Erythroblast (primary cell): ENCODE results near the gene CTIF.

ENCODE experiments used
- DNase-seq, 2 experiments: peaks; one replicate each; lab custom pipeline; 2025; lab: John Stamatoyannopoulos, UW
- GATA1 ChIP-seq: IDR thresholded peaks from 2 replicates; pipeline ENCODE4 v1.6.1; 2011; ENCODE audit warnings: low read depth, mild to moderate bottlenecking, control low read depth, low read length, moderate library complexity
- POLR2A ChIP-seq: IDR thresholded peaks from 2 replicates; pipeline ENCODE4 v1.6.1; 2011; ENCODE audit warnings: mild to moderate bottlenecking, low read length

The CTIF gene

GRCh38 chr18:48616484-48617255 lies 77.8 kb downstream of the CTIF start:
- TF ChIP-seq GATA1 (no peak), POLR2A (no peak)
- DNase-seq: no peak

GRCh38 chr18:48617844-48618497 lies 79.1 kb downstream of the CTIF start:
- no peak for DNase-seq
- TF ChIP-seq GATA1 (no peak), POLR2A (no peak)

GRCh38 chr18:48619016-48619415 lies 80.2 kb downstream of the CTIF start:
- TF ChIP-seq POLR2A: no peak
- TF ChIP-seq GATA1: no peak

GRCh38 chr18:48619501-48619900 lies 80.7 kb downstream of the CTIF start:
- no peak for DNase-seq
- no peak for TF ChIP-seq POLR2A
- no peak for TF ChIP-seq GATA1

More at GRCh38 chr18:48619016-48619415, 80.2 kb downstream of the CTIF start:
- no peak for DNase-seq

- TF ChIP-seq GATA1 (no peak), POLR2A (no peak)
- DNase-seq: no peak
These were observed 81.2 kb downstream of the CTIF start for GRCh38 chr18:48620071-48620470.

- TF ChIP-seq GATA1: no peak
- TF ChIP-seq POLR2A: no peak
- no peak for DNase-seq
These were observed 82.4 kb downstream of the CTIF start for GRCh38 chr18:48621240-48621639.

- DNase-seq: no peak
- TF ChIP-seq POLR2A (no peak), GATA1 (no peak)
These were observed 83.2 kb downstream of the CTIF start for GRCh38 chr18:48621815-48622555.

GRCh38 chr18:48622911-48623431 lies 84.1 kb downstream of the CTIF start:
- TF ChIP-seq GATA1 (no peak), POLR2A (no peak)
- DNase-seq: no peak

GRCh38 chr18:48623468-48624235 lies 84.8 kb downstream of the CTIF start:
- DNase-seq: no peak
- TF ChIP-seq POLR2A (no peak), GATA1 (no peak)

- TF ChIP-seq GATA1 (no peak), POLR2A (no peak)
These were observed 86.0 kb downstream of the CTIF start for GRCh38 chr18:48624856-48625255.

GRCh38 chr18:48627216-48627615 lies 88.4 kb downstream of the CTIF start:
- DNase-seq: no peak
- no peak for TF ChIP-seq POLR2A

More at GRCh38 chr18:48624856-48625255, 86.0 kb downstream of the CTIF start:
- no peak for DNase-seq

GRCh38 chr18:48629730-48630324 lies 91.0 kb downstream of the CTIF start:
- no peak for TF ChIP-seq GATA1
- TF ChIP-seq POLR2A: no peak
- no peak for DNase-seq

- no peak for TF ChIP-seq GATA1
- no peak for TF ChIP-seq POLR2A
- DNase-seq: no peak
These were observed 93.0 kb downstream of the CTIF start for GRCh38 chr18:48631851-48632250.
